Measurements from ENCODE around the gene SLC9A9.

- TF ChIP-seq POLR2AphosphoS5 (IDR thresholded peaks at IDR 0.05) = no peak
- TF ChIP-seq CTCF (IDR thresholded peaks at IDR 0.05) = no peak
- no peak for TF ChIP-seq EP300 (IDR thresholded peaks at IDR 0.05)
- TF ChIP-seq POLR2A (IDR thresholded peaks at IDR 0.05; ENCODE audit: low read depth) = no peak
Measured at GRCh38 chr3:143827425-143827824, 20.8 kb downstream of the SLC9A9 start.

Measured in esophagus muscularis mucosa (tissue), 4 donors.